HEK293 (cell line): Measurements from ENCODE around the gene KLK1.

Experiments used
- CTCF ChIP-seq: fragments of 450-650 bp; formaldehyde crosslinking; IDR thresholded peaks from 2 replicates; pipeline ENCODE4 v1.5.1; 2016; ENCODE audit warnings: missing biosample characterization, missing genetic modification characterization
- ZFP41 ChIP-seq: fragments of 450-650 bp; formaldehyde crosslinking; IDR thresholded peaks from 2 replicates; pipeline ENCODE4 v1.5.1; 2016; ENCODE audit warnings: missing biosample characterization, missing genetic modification characterization, borderline replicate concordance
- ZNF138 ChIP-seq: fragments of 450-650 bp; formaldehyde crosslinking; IDR thresholded peaks from 2 replicates; pipeline ENCODE4 v1.5.1; 2016; ENCODE audit warnings: missing biosample characterization, missing genetic modification characterization, borderline replicate concordance
- ZNF362 ChIP-seq: fragments of 450-650 bp; formaldehyde crosslinking; IDR thresholded peaks from 2 replicates; pipeline ENCODE4 v1.5.1; 2016; ENCODE audit warnings: missing biosample characterization, missing genetic modification characterization
- ZNF639 ChIP-seq: fragments of 450-650 bp; formaldehyde crosslinking; IDR thresholded peaks from 2 replicates; pipeline ENCODE4 v1.5.1; 2016; ENCODE audit warnings: missing biosample characterization, missing genetic modification characterization
- ZNF645 ChIP-seq: fragments of 450-650 bp; formaldehyde crosslinking; IDR thresholded peaks from 2 replicates; pipeline ENCODE4; 2016; ENCODE audit warnings: missing biosample characterization, missing genetic modification characterization

- no peak for TF ChIP-seq ZNF362 (tag by site-specific recombination)
- TF ChIP-seq ZNF645 = peak; percentile 34; the same call in 1 of the 2 replicates
- TF ChIP-seq ZNF138 (tag by site-specific recombination) = no peak
- peak; percentile 17; the same call in 1 of the 2 replicates for TF ChIP-seq CTCF
- no peak for TF ChIP-seq ZNF639 (tag by site-specific recombination)
- no peak for TF ChIP-seq ZFP41
Observed at GRCh38 chr19:50794074-50794875, 29.3 kb downstream of the KLK1 start.
